ENCODE results near the gene KRT85.

Gene KRT85

DNA sequence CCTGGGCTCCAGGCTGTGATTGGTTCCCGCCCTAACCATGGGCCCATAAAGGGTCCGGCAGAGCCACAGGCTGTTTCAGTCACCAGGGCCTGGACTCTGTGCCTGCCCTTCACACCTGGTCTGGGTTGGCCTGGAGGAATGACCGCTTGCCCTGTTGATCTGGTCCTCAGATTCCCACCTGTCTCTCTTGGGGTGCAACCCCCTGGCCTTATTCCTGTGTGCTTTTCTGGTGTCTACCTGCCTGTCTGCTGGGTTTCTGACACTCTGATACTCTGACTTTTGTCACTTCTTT is 43.2 kb downstream of the KRT85 start:
- H3K4me2 ChIP-seq (ENCODE audit: low read length), result no peak overlapping the region
- H2BK5ac ChIP-seq (ENCODE audit: low read depth, low read length, poor library complexity), result no peak overlapping the region
- H3K27ac ChIP-seq (ENCODE audit: low read depth, low read length), result no peak overlapping the region
- H4K91ac ChIP-seq (ENCODE audit: low read depth, low read length), result no peak overlapping the region
- H3K18ac ChIP-seq (ENCODE audit: low read length), result no peak overlapping the region
- H2BK120ac ChIP-seq (ENCODE audit: insufficient read depth, low read length, poor library complexity), result no peak overlapping the region
- no peak overlapping the region for H3K9ac ChIP-seq (ENCODE audit: low read length)
- no peak overlapping the region for H2BK12ac ChIP-seq (ENCODE audit: low read length)
- H4K12ac ChIP-seq (ENCODE audit: low read depth, low read length), result no peak overlapping the region
- no peak overlapping the region for H3K23ac ChIP-seq (ENCODE audit: low read length)
- H3K4me3 ChIP-seq (ENCODE audit: low read depth, low read length), result no peak overlapping the region
- no peak overlapping the region for H4K8ac ChIP-seq (ENCODE audit: low read depth, low read length)
- DNase-seq, result no peak
- H3K79me1 ChIP-seq (ENCODE audit: low read length), result no peaks in the 10 kb centered on the region
- no peak overlapping the region for H3K4ac ChIP-seq (ENCODE audit: low read depth, low read length)
- no peaks in the 10 kb centered on the region for H3K4me1 ChIP-seq (ENCODE audit: control insufficient read depth in 1 of 2, insufficient read depth in 2 of 2, low read length in 2 of 2)
- no peak overlapping the region for H2AK5ac ChIP-seq (ENCODE audit: low read length)
- H3K9me3 ChIP-seq (ENCODE audit: insufficient read depth, low read depth, low read length), result peaks cover 2% of the 10 kb centered on the region
- H2AFZ ChIP-seq (ENCODE audit: insufficient read depth, low read length, poor library complexity), result no peak overlapping the region
- no CpG with 5 or more reads among the region's 3 CpGs for WGBS (ENCODE audit: extremely low coverage, insufficient coverage, insufficient read length)
- no peaks in the 10 kb centered on the region for H3K27me3 ChIP-seq (ENCODE audit: insufficient read depth, low read length)
- H3K79me2 ChIP-seq (ENCODE audit: control insufficient read depth, insufficient read depth, low read length, poor library complexity), result no peaks in the 10 kb centered on the region
- H3K36me3 ChIP-seq (ENCODE audit: control insufficient read depth in 1 of 2, insufficient read depth in 2 of 2, low read length in 2 of 2), result no peaks in the 10 kb centered on the region
- no peak overlapping the region for H3K14ac ChIP-seq (ENCODE audit: low read length)

DNA sequence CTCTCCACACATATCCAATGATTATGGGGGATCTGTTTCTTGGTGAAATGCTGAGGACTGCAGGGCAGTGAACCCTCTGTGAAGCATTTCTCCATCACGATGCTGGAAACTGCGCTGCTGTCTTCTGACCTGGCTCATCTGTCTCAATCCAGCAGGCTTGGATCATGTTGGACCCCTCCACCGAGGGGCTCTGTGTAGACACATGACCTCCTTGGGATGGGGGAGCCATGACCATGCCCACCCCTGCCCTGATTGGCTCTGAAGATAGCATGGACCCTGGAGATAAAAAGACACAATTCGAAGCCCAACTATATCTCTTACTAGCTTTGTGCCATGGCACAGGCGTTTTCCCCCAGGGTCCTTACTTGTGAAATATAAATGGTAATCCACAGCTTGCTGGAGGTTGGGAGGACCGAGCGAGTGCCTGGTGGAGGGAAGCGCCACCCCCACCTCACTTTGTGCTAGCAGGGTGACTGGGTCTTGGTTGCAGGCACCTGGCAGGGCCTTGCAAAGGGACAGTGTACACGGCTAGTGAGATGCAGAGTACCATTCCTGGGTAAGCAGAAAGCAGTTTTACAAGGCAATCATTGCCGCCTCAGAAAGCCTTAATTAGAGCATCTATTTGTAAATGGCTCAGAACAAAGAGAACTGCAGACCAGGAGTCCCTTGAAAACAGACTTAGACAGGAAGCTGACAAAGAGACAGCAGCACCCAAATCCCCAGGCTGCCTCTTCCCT is 43.7 kb downstream of the KRT85 start:
- Histone ChIP-seq H2BK12ac (ENCODE audit: low read length) (no peak overlapping the region), H2BK120ac (ENCODE audit: insufficient read depth, low read length, poor library complexity) (no peak overlapping the region), H3K27ac (ENCODE audit: low read depth, low read length) (no peak overlapping the region), H3K36me3 (ENCODE audit: control insufficient read depth in 1 of 2, insufficient read depth in 2 of 2, low read length in 2 of 2) (no peaks in the 10 kb centered on the region), H4K91ac (ENCODE audit: low read depth, low read length) (no peak overlapping the region), H3K18ac (ENCODE audit: low read length) (no peak overlapping the region), H3K4ac (ENCODE audit: low read depth, low read length) (no peak overlapping the region), H3K9me3 (ENCODE audit: insufficient read depth, low read depth, low read length) (peaks cover 2% of the 10 kb centered on the region), H3K4me1 (ENCODE audit: control insufficient read depth in 1 of 2, insufficient read depth in 2 of 2, low read length in 2 of 2) (no peaks in the 10 kb centered on the region), H2BK5ac (ENCODE audit: low read depth, low read length, poor library complexity) (no peak overlapping the region), H3K79me1 (ENCODE audit: low read length) (no peaks in the 10 kb centered on the region), H3K79me2 (ENCODE audit: control insufficient read depth, insufficient read depth, low read length, poor library complexity) (no peaks in the 10 kb centered on the region), H2AFZ (ENCODE audit: insufficient read depth, low read length, poor library complexity) (no peak overlapping the region), H3K14ac (ENCODE audit: low read length) (no peak overlapping the region), H3K4me2 (ENCODE audit: low read length) (no peak overlapping the region), H3K27me3 (ENCODE audit: insufficient read depth, low read length) (no peaks in the 10 kb centered on the region), H2AK5ac (ENCODE audit: low read length) (no peak overlapping the region), H3K9ac (ENCODE audit: low read length) (no peak overlapping the region), H3K23ac (ENCODE audit: low read length) (no peak overlapping the region), H3K4me3 (ENCODE audit: low read depth, low read length) (no peak overlapping the region), H4K12ac (ENCODE audit: low read depth, low read length) (no peak overlapping the region), H4K8ac (ENCODE audit: low read depth, low read length) (no peak overlapping the region)
- no CpG with 5 or more reads among the region's 10 CpGs for WGBS (ENCODE audit: extremely low coverage, insufficient coverage, insufficient read length)
- DNase-seq, result no peak

GRCh38 chr12:52323001-52323400 is 44.3 kb downstream of the KRT85 start:
- no peak overlapping the region for H3K4ac ChIP-seq (ENCODE audit: low read depth, low read length)
- H4K12ac ChIP-seq (ENCODE audit: low read depth, low read length), result no peak overlapping the region
- no peak overlapping the region for H3K27ac ChIP-seq (ENCODE audit: low read depth, low read length)
- WGBS (ENCODE audit: extremely low coverage, insufficient coverage, insufficient read length), result no CpG with 5 or more reads among the region's 1 CpG
- H3K4me1 ChIP-seq (ENCODE audit: control insufficient read depth in 1 of 2, insufficient read depth in 2 of 2, low read length in 2 of 2), result no peaks in the 10 kb centered on the region
- no peak overlapping the region for H2BK12ac ChIP-seq (ENCODE audit: low read length)
- no peak overlapping the region for H2BK120ac ChIP-seq (ENCODE audit: insufficient read depth, low read length, poor library complexity)
- H2AFZ ChIP-seq (ENCODE audit: insufficient read depth, low read length, poor library complexity), result no peak overlapping the region
- H2BK5ac ChIP-seq (ENCODE audit: low read depth, low read length, poor library complexity), result no peak overlapping the region
- no peak overlapping the region for H2AK5ac ChIP-seq (ENCODE audit: low read length)
- no peak overlapping the region for H3K4me2 ChIP-seq (ENCODE audit: low read length)
- no peaks in the 10 kb centered on the region for H3K27me3 ChIP-seq (ENCODE audit: insufficient read depth, low read length)
- H3K23ac ChIP-seq (ENCODE audit: low read length), result no peak overlapping the region
- H3K9ac ChIP-seq (ENCODE audit: low read length), result no peak overlapping the region
- peaks cover 2% of the 10 kb centered on the region for H3K9me3 ChIP-seq (ENCODE audit: insufficient read depth, low read depth, low read length)
- no peak overlapping the region for H3K18ac ChIP-seq (ENCODE audit: low read length)
- no peak overlapping the region for H3K14ac ChIP-seq (ENCODE audit: low read length)
- H3K36me3 ChIP-seq (ENCODE audit: control insufficient read depth in 1 of 2, insufficient read depth in 2 of 2, low read length in 2 of 2), result no peaks in the 10 kb centered on the region
- H3K79me2 ChIP-seq (ENCODE audit: control insufficient read depth, insufficient read depth, low read length, poor library complexity), result no peaks in the 10 kb centered on the region
- no peaks in the 10 kb centered on the region for H3K79me1 ChIP-seq (ENCODE audit: low read length)
- no peak overlapping the region for H3K4me3 ChIP-seq (ENCODE audit: low read depth, low read length)
- H4K8ac ChIP-seq (ENCODE audit: low read depth, low read length), result no peak overlapping the region
- DNase-seq, result no peak
- H4K91ac ChIP-seq (ENCODE audit: low read depth, low read length), result no peak overlapping the region

DNA sequence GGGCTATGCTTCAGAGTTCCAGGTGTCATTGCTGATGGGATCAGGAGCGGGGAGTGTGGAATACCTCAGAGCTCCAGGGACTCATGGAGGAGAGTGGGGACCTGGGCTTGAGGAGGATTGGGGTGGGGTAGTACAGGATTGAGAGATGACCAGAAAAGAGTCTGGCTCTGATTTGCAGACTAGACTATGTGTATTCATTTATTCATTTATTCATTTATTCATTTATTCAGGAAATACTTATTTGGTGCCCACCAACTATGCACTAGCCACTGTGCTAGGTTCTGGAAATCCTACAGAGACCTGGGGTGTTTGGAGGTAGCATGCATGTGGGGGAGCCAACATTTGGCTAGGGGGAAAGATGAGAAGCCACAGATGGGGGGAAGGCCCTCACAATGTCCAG is 45.2 kb downstream of the KRT85 start:
- Histone ChIP-seq H3K4me1 (ENCODE audit: control insufficient read depth in 1 of 2, insufficient read depth in 2 of 2, low read length in 2 of 2) (no peaks in the 10 kb centered on the region), H3K14ac (ENCODE audit: low read length) (no peak overlapping the region), H3K18ac (ENCODE audit: low read length) (no peak overlapping the region), H2AFZ (ENCODE audit: insufficient read depth, low read length, poor library complexity) (no peak overlapping the region), H3K4me2 (ENCODE audit: low read length) (no peak overlapping the region), H2BK120ac (ENCODE audit: insufficient read depth, low read length, poor library complexity) (no peak overlapping the region), H4K12ac (ENCODE audit: low read depth, low read length) (no peak overlapping the region), H3K27ac (ENCODE audit: low read depth, low read length) (no peak overlapping the region), H3K4ac (ENCODE audit: low read depth, low read length) (no peak overlapping the region), H3K27me3 (ENCODE audit: insufficient read depth, low read length) (no peaks in the 10 kb centered on the region), H2BK5ac (ENCODE audit: low read depth, low read length, poor library complexity) (no peak overlapping the region), H3K4me3 (ENCODE audit: low read depth, low read length) (no peak overlapping the region), H4K91ac (ENCODE audit: low read depth, low read length) (no peak overlapping the region), H3K23ac (ENCODE audit: low read length) (no peak overlapping the region), H3K36me3 (ENCODE audit: control insufficient read depth in 1 of 2, insufficient read depth in 2 of 2, low read length in 2 of 2) (no peaks in the 10 kb centered on the region), H3K79me1 (ENCODE audit: low read length) (no peaks in the 10 kb centered on the region), H3K79me2 (ENCODE audit: control insufficient read depth, insufficient read depth, low read length, poor library complexity) (no peaks in the 10 kb centered on the region), H2BK12ac (ENCODE audit: low read length) (no peak overlapping the region), H2AK5ac (ENCODE audit: low read length) (no peak overlapping the region), H3K9ac (ENCODE audit: low read length) (no peak overlapping the region), H3K9me3 (ENCODE audit: insufficient read depth, low read depth, low read length) (peaks cover 2% of the 10 kb centered on the region), H4K8ac (ENCODE audit: low read depth, low read length) (no peak overlapping the region)
- DNase-seq, result no peak
- WGBS (ENCODE audit: extremely low coverage, insufficient coverage, insufficient read length), result no CpG with 5 or more reads among the region's 1 CpG

Data from trophoblast cell (in vitro differentiated cells and primary cell).